ENCODE data around the gene MUTYH. TPM values are rescaled to one million over a fixed set of nuclear protein-coding genes. Genes with fewer than 3 reads are reported as not detected.

The MUTYH gene
- total RNA-seq, 1 donor from 2014 or later: 18.9 TPM

Other genes starting within 250 kb of the MUTYH start
- 5.8 and 6.5 TPM in 2 replicates for gene ZSWIM5, start 133.8 kb downstream of the MUTYH start, total RNA-seq
- gene HPDL, start 13.5 kb downstream of the MUTYH start, total RNA-seq: 0.85 and 4.6 TPM in 2 replicates
- gene TOE1, start 270 bp downstream of the MUTYH start, total RNA-seq: 21.6 and 34.7 TPM in 2 replicates
- 6.7 and 7.7 TPM in 2 replicates for gene TESK2, start 150.7 kb upstream of the MUTYH start, total RNA-seq
- 0.23 and 1.0 TPM in 2 replicates for gene CCDC163, start 159.6 kb upstream of the MUTYH start, total RNA-seq
- 0.51 and 1.4 TPM in 2 replicates for gene MMACHC, start 159.9 kb upstream of the MUTYH start, total RNA-seq
- gene PRDX1, start 181.4 kb upstream of the MUTYH start, total RNA-seq: 698 and 775 TPM in 2 replicates
- 141 and 232 TPM in 2 replicates for gene AKR1A1, start 210.4 kb upstream of the MUTYH start, total RNA-seq
- gene NASP, start 243.6 kb upstream of the MUTYH start, total RNA-seq: 88.2 and 114 TPM in 2 replicates

Data from dermis blood vessel endothelial cell (primary cell).